ENCODE measurements around the gene GIMAP4.
"Not testable (repeated sequence)": the region's sequence is repeated elsewhere in the genome, so short reads cannot be mapped to it uniquely, and the experiment has no call there.

GIMAP4 gene

DNA sequence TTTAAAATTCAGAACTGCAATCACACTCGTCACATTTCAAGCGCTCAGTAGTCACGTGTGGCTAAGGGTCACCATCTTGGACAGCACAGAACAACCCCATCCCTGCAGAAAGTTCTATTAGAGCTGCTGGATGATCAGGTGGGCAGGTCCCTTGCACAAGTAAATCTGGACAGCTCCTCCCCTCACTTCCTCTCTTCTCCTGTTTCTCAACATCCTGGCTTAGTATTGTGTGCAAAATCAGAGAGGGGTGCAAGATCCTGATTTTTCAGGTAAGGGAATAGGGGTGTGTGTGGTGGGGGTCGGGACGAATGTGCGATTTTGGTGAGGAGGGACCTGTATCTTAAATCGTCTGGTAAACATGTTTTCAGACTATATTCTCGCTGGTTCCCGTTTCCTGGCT lies at the start of gene GIMAP4:
Gene GIMAP4 (plus strand): TSS at position 222 of the 400 bp plus-strand sequence. CDS start 2,512 bp downstream, outside the sequence.
- DNase-seq: no peak

GRCh38 chr7:150519310-150519709 lies 47.9 kb upstream of the GIMAP4 start:
- DNase-seq: no peak

DNA sequence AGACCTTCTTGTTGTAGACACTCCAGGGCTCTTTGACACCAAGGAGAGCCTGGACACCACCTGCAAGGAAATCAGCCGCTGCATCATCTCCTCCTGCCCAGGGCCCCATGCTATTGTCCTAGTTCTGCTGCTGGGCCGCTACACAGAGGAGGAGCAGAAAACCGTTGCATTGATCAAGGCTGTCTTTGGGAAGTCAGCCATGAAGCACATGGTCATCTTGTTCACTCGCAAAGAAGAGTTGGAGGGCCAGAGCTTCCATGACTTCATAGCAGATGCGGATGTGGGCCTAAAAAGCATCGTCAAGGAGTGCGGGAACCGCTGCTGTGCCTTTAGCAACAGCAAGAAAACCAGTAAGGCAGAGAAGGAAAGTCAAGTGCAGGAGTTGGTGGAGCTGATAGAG lies 47.0 kb upstream of the GIMAP4 start:
- DNase-seq: peak; percentile 25

GRCh38 chr7:150522931-150523330 lies 44.3 kb upstream of the GIMAP4 start:
- not testable (repeated sequence) for DNase-seq

GRCh38 chr7:150524018-150524417 lies 43.2 kb upstream of the GIMAP4 start:
- DNase-seq: no peak

- DNase-seq: no peak
Observed at GRCh38 chr7:150531704-150532103, 35.5 kb upstream of the GIMAP4 start.

DNA sequence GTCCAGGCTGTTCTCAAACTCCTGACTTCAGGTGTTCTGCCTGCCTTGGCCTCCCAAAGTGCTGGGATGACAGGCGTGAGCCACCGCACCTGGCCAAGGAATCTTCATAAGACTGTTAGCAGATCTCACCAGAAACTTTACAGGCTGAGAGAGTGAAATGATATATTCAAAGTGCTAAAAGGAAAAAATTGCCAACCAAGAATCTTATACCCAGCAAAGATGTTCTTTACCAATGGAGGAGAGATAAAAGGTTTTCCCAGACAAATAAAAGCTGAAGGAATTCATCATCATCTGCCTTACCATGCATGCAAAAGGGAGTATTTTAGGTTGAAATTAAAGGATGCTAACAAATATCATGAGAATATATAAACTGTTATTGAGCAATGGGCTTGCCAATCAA lies 28.9 kb upstream of the GIMAP4 start:
- DNase-seq: no peak

DNA sequence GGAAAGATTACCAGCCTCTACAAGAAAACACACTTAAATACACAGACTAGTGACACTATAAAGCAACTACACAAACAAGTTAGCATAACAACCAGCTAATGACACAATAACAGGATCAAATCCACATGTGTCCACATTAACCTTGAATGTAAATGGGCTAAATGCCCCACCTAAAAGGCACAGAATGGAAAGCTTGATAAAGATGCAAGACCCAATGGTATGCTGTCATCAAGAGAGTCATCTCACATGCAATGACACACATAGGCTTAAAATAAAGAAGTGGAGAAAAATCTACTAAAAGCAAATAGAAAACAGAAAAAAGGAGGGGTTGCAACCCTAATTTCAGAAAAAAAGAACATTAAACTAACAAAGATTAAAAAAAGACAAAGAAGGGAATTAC lies 14.0 kb upstream of the GIMAP4 start:
- DNase-seq: no peak

GRCh38 chr7:150556521-150557138 lies 10.6 kb upstream of the GIMAP4 start:
- no peak for DNase-seq

- DNase-seq: no peak
Observed at GRCh38 chr7:150560486-150560885, 6.7 kb upstream of the GIMAP4 start.

GRCh38 chr7:150562919-150563318 lies 4.3 kb upstream of the GIMAP4 start:
- no peak for DNase-seq

DNA sequence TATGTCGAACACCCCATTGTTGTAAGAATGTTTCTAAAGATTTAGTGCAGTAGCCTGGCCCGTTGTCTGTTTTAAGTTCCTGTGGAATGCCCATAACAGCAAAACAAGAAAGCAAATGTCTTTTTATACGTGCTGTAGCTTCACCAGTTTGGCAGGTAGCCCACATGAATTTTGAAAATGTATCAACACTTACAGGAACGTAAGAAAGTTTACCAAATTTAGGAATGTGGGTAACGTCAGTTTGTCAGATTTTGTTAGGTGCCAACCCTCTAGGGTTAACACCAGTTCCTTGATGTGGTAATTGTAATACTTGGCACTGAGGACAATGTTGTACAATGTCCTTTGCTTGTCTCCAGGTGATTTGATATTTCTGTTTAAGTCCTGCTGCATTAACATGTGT lies 3.2 kb upstream of the GIMAP4 start:
- DNase-seq: no peak

DNA sequence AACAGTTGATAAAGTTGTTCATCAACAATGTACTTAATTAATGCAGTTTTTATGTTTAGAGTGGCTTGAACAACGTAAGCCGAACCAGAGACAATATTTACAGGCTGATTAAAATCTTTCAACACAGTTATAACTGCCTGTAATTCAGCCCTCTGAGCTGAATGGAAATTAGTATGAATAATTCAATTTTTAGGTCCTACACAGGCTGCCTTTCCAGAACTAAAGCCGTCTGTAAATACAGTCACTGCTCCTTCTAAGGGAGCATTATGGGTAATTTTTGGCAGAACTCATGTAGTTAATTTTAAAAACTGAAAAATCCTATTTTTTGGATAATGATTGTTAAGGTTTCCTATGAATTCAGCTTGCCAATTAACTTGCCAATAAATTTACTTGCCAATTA lies 2.6 kb upstream of the GIMAP4 start:
- DNase-seq: no peak

DNA sequence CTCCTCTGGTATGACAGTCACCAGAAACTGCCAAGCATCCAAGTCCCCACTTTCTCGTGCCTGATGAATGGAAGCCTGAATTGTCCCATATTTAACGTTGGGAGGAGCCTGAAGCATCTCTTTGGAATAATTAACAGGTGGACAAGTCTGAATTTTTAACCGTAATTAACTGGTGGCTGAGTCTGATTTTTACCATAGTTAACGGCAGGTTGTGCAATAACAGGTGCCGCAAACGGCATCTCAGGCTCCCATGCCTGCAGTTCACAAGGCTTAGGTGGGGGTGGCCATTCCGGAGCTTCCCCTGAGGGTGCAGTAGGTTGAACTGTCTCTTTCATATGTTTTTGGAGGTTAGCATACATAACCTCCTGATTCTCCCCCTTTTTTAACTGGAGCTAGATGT lies 2.0 kb upstream of the GIMAP4 start:
- DNase-seq: no peak

- no peak for DNase-seq
Observed at GRCh38 chr7:150566123-150566522, 1.1 kb upstream of the GIMAP4 start.

DNA sequence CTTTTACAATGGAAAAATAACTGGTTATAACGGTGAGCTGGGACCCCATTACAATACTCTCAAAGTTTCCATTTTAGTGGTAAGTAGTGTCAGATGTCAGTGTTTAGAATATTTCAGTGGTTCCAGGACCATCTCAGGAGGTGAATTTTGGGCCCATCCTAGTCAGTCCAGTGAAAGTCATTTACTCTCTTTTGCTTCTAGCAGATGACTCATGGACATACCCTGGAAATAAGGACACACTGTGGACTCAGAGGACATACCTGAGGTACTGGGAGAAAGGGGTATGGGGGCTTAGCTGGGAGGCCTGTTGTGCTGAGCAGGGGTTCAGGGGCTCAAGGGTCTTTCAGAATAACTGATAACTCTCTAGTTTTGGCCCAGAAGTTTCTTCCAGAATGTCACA lies 618 bp upstream of the GIMAP4 start:
- DNase-seq: no peak

GRCh38 chr7:150567871-150568301 lies 696 bp downstream of the GIMAP4 start:
- no peak for DNase-seq

GRCh38 chr7:150568714-150569113 lies 1.5 kb downstream of the GIMAP4 start:
- DNase-seq: no peak

DNA sequence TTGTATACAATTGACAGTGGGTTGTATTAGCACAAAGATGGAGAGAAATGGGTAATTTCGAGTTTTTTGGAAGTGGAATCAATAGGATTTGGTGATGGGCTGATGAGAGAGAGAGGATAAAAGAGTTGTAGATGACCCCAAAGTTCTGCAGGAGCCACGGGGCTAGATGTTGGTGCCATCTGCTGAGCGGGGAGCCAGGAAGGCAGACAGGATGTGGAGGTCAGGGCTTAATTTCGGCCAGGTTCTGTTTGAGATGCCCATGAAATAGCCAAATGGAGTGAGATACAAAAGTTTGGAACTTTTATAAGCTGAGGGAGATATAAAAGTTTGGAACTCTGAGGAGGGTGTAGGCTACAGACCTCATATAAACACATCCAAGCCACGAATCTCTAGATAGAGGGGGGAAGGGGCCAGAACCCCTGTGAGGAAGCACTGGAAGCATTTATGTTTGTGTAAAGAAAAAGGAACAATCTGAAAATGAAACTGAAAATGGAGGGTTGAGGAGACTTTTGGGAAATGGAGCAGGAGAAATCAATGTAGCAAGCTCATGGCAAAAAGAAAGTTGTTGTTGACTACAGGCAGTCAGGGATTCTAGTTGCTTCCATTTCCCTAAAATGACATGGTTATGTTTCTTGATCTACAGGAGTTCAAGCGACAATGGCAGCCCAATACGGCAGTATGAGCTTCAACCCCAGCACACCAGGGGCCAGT lies 2.2 kb downstream of the GIMAP4 start:
- no peak for DNase-seq

GRCh38 chr7:150570556-150571465 lies 3.6 kb downstream of the GIMAP4 start:
- DNase-seq: no peak

DNA sequence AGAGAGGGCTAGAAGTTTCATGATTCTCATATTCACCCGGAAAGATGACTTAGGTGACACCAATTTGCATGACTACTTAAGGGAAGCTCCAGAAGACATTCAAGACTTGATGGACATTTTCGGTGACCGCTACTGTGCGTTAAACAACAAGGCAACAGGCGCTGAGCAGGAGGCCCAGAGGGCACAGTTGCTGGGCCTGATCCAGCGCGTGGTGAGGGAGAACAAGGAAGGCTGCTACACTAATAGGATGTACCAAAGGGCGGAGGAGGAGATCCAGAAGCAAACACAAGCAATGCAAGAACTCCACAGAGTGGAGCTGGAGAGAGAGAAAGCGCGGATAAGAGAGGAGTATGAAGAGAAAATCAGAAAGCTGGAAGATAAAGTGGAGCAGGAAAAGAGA lies 5.3 kb downstream of the GIMAP4 start:
- no peak for DNase-seq

GRCh38 chr7:150579979-150580637 lies 12.9 kb downstream of the GIMAP4 start:
- DNase-seq: peak; percentile 24

All from activated effector memory CD4-positive, alpha-beta T cell treated with Interleukin-2 at 50 U/mL for 16 hours (primary cell).